ENCODE results near the gene VMP1. TPM values are rescaled to one million over a fixed set of nuclear protein-coding genes. Genes with fewer than 3 reads are reported as not detected.
A peak's percentile ranks its signal among the peaks of the same experiment; 100 is the strongest.

Gene VMP1
- 65.0 TPM for total RNA-seq

GRCh38 chr17:59707149-59707970, at the start of gene VMP1, which contains the start of gene PTRH2:
VMP1 (plus strand) TSS chr17:59707654; CDS start chr17:59731447, 23,793 bp downstream.
PTRH2 (minus strand) TSS chr17:59707430; CDS start chr17:59697978, 9,452 bp downstream.
- DNase-seq (ENCODE audit: low spot score), result peak; percentile 98
- peak; percentile 96 for ATAC-seq

- ATAC-seq (no peak), DNase-seq (ENCODE audit: low spot score) (no peak)
These were observed 41.2 kb upstream of the VMP1 start for GRCh38 chr17:59666235-59666634.

DNA sequence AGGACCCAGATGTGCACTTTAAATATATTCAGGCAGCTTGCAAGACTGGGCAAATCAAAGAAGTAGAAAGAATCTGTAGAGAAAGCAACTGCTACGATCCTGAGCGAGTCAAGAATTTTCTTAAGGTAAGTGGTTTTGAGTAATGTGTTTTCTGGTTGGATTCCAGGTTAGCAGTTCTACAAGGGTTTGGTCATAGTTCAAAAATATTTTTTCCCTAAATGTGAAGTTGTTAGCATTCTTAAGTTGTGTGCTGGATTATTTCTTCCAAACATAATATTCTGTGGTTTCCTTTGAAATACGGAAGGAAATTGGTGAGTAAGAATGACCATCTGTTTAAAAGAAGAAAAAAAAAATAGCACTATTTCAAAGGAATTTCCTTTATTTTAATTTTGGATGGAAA, 38.6 kb upstream of the VMP1 start:
- no peak for DNase-seq (ENCODE audit: low spot score)
- ATAC-seq, result no peak

DNA sequence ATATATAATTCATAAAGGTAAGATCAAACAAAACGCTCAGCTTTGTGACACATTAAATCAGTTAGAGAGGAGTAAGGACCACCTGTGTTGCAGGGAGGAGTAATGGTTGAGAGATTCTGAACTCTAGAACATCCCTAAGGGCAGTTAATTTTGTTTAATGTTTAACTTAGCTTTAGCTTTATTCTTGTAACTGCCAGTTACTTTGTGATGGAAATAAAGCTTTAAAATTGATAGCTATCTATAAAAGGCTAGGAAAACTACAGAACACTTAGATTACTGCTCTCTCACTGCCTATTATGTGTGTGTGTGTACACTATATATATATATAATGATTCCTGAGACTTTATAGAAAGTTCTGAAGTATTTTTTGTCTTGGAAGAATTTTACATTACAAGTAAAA, 38.0 kb upstream of the VMP1 start:
- no peak for ATAC-seq
- DNase-seq (ENCODE audit: low spot score), result no peak

DNA sequence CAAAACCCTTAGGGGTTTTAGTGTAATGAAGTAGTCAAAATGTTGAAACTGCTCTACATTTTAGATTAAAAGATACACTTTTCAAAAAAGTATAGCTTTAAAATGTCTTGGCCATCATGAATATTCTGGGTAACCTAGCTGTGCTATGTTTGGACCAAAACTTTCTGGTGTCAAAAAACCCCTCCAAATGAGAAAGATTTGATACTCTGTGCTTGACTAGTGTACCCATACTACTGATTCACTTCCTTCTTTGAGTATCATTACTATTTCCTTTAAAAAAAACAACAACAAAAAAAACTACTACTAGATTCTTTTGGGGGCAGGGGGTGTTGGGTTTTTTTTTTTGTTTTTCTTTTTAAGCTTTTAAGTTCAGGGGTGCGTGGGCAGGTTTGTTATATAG, 37.5 kb upstream of the VMP1 start:
- ATAC-seq (no peak), DNase-seq (ENCODE audit: low spot score) (no peak)

- DNase-seq (ENCODE audit: low spot score), result no peak
- no peak for ATAC-seq
These were observed 36.1 kb upstream of the VMP1 start for GRCh38 chr17:59671386-59671785.

- DNase-seq (ENCODE audit: low spot score) (no peak), ATAC-seq (no peak)
These were observed 32.2 kb upstream of the VMP1 start for GRCh38 chr17:59675231-59675630.

- no peak for DNase-seq (ENCODE audit: low spot score)
- ATAC-seq, result peak; percentile 29
These were observed 30.7 kb upstream of the VMP1 start for GRCh38 chr17:59676716-59677115.

DNA sequence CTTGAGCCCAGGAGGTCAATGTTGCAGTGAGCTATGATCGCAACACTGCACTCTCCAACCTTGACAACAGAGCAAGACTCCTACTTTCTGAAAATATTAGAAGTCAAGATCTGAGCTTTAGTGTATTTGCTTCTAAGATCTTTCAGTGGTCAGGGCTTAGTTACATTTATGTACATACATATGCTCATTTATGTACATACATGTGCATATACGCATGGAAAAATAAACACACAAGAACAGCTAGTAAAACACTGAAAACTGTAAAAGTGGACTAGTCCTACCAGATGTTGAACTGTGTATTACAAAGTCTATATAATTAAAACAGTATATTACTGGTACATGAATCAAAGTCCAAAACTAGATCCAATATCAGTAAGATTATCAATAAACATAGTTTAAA, 28.5 kb upstream of the VMP1 start:
- DNase-seq (ENCODE audit: low spot score) (no peak), ATAC-seq (no peak)

DNA sequence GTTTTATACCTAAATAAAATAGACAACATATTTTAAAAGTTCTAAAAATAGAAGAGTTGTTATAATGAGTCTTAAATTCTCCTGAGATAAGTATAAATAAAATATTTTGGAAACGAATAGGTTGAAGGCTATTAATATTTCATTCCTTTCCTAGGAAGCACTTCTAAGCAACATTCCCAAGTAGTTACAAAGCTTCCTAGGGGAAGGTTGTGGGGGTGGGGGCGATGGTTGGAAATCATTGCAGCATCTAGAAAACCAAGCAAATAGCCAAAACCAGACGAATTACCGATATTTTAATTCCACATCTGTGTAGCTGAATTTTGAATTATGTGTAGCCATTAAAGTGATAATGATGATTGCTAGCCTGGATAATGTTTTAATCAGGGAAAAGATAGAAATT, 27.1 kb upstream of the VMP1 start:
- no peak for ATAC-seq

GRCh38 chr17:59683283-59683682, 24.2 kb upstream of the VMP1 start:
- DNase-seq (ENCODE audit: low spot score), result no peak
- ATAC-seq, result no peak

More for the DNA sequence above, 27.1 kb upstream of the VMP1 start:
- no peak for DNase-seq (ENCODE audit: low spot score)

GRCh38 chr17:59684967-59685366, 22.5 kb upstream of the VMP1 start:
- DNase-seq (ENCODE audit: low spot score) (no peak), ATAC-seq (no peak)

DNA sequence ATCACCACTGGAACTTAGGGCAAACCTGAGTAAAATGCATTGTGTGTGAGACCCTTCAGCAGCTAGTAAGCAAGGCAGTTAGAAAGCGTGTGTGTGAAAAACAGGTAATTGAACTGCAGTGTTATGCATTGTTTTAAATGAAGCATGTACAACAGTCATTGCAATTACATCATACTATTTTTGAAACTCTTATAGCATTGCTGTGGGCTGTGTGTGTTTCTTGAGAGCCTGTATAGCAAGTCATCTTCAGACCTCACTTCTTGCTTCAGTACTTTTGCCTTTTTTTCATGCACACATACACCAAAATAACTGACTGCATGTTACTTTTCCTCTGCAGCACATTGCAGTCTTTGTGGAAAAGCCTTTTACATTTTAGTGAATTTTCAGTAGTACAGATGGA, 19.4 kb upstream of the VMP1 start:
- no peak for ATAC-seq

DNA sequence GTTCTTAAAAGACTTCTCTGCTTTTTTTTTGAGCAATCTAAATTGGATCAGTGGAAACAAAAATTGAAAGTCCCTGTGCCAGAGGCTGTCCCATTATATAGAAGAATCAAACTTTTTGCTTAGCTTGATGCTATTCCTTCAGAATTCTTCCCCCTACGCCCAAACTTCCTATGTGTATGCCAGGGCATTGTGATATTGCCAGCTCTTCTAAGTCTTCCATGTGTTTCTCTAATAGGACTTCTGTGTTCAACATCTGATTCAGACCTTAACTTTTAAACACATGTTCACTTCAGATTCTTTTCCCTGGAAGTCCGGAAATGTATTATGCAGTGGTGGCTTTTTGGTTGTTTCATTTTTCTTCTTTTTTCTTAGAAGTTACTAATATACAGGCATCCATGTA, 19.0 kb upstream of the VMP1 start:
- DNase-seq (ENCODE audit: low spot score) (no peak), ATAC-seq (no peak)

More for the DNA sequence above, 19.4 kb upstream of the VMP1 start:
- no peak for DNase-seq (ENCODE audit: low spot score)

DNA sequence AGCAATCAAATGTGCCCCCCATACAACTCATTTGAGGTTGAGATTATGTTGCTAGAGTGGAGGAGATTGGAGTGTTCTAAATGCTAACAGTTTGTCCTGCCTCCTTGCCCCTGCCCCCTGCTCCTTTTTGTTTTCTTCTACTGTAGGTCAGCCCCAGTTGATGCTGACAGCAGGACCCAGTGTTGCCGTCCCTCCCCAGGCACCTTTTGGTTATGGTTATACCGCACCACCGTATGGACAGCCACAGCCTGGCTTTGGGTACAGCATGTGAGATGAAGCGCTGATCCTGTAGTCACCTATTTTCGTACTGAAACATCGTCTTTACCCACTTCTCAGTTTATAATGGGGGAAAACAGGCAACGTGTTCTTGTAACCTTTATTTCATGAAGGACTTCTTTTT, 13.9 kb upstream of the VMP1 start:
- DNase-seq (ENCODE audit: low spot score) (no peak), ATAC-seq (peak; percentile 6)

GRCh38 chr17:59694344-59694743, 13.1 kb upstream of the VMP1 start:
- no peak for ATAC-seq
- DNase-seq (ENCODE audit: low spot score), result no peak

- no peak for DNase-seq (ENCODE audit: low spot score)
- peak; percentile 21 for ATAC-seq
These were observed 11.3 kb upstream of the VMP1 start for GRCh38 chr17:59695945-59696681.

DNA sequence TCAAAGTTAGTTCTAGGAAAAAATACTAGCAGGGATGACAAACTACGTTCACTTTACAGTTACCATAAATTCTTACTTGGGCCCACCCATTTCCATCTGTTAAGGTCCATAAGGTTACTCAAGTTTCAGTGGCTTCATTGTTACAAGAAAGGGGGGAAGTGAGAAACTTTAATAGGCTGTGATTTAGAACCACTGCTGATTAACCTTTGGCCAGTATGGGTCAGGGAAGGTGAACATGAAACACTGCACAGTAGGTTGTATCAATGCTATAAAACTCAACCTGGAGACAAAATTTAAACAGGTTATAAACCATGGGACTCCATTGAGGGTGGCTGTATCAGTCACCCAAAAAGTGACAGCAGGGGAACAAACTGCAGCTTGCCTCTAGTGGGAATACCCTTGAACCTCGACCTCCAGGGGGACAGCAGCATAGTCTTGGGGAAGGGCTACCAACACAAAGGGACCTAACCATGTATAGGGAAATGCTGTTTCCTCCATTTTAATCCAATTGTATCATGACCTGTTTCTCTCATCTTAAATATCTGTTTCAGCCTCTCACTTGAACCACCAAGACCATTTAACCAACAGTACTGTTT, 10.7 kb upstream of the VMP1 start:
- peak; percentile 44 for ATAC-seq

DNA sequence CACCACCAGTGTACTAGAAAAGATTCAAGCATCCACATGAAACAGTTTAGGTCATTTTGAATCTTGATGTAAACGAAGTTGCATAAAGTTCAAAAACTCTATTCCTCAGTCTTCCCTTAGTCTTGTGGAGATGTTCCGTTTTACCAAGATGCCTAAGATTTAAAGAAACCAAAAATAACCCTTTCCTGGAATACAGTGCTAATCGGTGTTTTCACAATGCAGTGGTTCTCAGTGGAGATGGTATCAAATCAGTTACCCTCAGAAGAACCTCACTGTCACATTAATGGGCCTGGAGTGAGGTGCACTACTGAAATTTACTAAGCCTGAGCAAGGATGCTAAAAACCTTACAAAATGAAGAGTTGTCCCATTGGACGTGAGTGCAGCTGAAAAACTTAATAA, 9.3 kb upstream of the VMP1 start:
- ATAC-seq, result no peak
- no peak for DNase-seq (ENCODE audit: low spot score)

More for the DNA sequence above, 10.7 kb upstream of the VMP1 start:
- DNase-seq (ENCODE audit: low spot score), result no peak

GRCh38 chr17:59699218-59699617, 8.2 kb upstream of the VMP1 start:
- ATAC-seq, result no peak
- DNase-seq (ENCODE audit: low spot score), result no peak

DNA sequence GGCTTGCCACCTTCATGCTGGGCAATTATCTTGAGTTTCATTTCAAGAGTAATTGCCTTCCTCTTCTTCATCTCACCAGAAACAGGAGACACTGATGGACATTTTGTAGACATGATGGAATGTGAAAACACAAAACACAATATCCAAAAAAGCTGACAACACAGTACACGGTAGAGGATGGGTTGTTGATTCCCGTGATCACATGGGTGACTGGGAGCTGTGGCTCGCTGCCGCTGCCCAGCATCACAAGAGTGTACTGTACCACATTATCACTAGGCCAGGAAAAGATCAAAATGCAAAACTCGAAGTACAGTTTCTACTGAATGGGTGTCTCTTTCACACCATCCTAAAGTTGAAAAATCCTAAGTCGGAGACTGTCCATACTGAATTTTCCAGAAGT, 7.7 kb upstream of the VMP1 start:
- ATAC-seq, result no peak
- DNase-seq (ENCODE audit: low spot score), result no peak

DNA sequence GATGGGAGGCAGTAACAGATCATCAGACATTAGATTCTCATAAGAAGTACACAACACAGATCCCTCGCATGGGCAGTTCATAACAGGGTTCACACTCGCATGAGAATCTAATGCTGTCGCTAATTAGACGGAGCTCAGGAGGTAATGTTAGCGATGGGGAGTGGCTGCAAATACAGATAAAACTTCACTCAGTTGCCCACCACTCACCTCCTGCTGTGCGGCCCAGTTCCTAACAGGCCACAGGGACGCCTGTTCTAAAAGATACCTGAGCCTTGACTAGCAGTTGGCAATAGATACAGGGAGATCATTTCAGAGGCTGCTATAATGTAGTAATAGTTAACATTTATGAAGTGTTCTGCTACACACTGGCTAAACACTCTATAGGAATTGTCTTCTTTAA, 5.2 kb upstream of the VMP1 start:
- DNase-seq (ENCODE audit: low spot score), result no peak
- ATAC-seq, result no peak

All from left lobe of liver (tissue), 2 donors.